ENCODE measurements around the gene ACSS1.

- TF ChIP-seq POLR2A (IDR thresholded peaks at IDR 0.05; ENCODE audit: low read length) (no peak), GATA1 (IDR thresholded peaks at IDR 0.05; ENCODE audit: low read depth, low read length) (no peak)
These were observed 34.6 kb downstream of the ACSS1 start for GRCh38 chr20:25023356-25023755.

Data from erythroblast (primary cell).